GM12801 (cell line): ENCODE data around the gene GASK1A.

Experiments
- CTCF ChIP-seq: IDR thresholded peaks from one replicate; pipeline ENCODE4 v1.5.1; 2011; ENCODE audit warnings: control low read depth; ENCODE audit not compliant: insufficient read length; ENCODE audit errors: extremely low read depth

The GASK1A gene

DNA sequence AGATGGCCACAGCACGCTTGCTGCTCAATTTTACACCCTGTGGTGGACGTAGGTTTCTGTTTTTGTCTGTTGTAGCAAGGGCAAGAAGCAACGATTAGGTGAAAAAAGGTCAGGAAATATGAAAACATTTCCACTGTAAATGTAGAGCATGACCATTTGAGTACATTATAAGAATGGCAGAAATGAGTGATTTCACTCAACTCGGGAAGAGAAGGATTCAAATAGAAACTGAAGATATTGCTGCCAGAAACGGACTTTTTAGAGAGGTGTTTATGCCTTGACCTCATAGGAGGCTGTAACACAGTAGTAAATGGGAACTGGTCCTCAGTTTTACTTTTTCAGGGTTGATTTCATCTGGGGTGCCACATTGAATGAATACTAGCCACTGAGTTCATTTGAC is 33.1 kb upstream of the GASK1A start:
- no peak for TF ChIP-seq CTCF

GRCh38 chr3:42957573-42957972 is 21.5 kb upstream of the GASK1A start:
- TF ChIP-seq CTCF: no peak

DNA sequence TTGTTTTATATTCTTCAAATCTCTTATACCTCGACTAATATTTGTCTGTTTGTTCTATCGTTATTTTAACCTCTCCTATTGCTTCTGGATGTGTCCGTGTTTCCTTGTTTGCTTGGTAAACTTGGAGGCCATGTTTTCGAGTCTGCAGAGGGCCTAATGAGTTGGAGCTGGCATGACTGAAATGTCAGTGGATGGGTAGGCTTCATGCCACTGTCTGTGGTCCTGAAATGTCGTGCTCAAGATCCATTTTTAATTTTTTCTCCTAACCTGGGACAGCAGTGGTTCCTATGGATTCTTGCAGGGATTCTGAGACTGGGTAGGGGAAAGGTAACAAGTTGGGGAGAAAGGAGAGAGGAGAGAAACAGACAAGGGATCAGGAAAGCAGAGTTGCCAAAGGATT is 18.8 kb upstream of the GASK1A start:
- no peak for TF ChIP-seq CTCF

- TF ChIP-seq CTCF: no peak
These were observed 18.3 kb upstream of the GASK1A start for GRCh38 chr3:42960786-42961185.

GRCh38 chr3:42961633-42962032 is 17.5 kb upstream of the GASK1A start:
- TF ChIP-seq CTCF: no peak

DNA sequence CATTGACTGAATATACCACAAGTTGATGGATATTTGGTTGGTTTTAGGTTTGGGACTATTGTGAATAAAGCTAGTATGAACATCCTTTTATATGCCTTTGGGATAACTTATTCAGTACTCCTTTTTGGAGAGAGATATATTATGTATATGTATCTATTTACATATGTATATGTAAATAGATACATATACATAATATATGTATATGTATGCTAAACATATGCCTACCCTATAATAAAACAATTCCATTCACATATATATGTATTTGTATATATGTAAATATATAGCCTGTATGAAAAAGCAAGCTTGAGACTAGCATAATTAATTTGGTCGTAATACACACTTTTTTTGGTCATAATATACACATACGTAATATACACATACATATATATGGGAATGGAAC is 15.8 kb upstream of the GASK1A start:
- TF ChIP-seq CTCF: no peak

DNA sequence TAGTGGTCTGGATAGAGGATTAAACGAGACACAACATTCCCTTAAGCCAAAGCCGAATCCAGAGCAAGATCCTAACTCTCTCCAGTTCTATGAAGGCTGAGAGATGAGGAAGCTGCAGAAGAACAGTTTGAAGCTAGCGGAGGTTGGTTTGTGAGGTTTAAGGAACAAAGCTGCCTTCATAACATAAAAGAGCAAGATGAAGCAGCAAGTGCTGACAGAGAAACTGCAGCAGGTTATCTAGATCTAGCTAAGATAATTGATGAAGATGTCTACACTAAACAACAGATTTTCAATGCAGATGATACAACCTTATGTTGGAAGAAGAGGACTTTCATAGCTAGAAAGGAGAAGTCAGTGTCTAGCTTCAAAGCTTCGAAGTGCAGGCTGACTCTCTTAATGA is 14.8 kb upstream of the GASK1A start:
- TF ChIP-seq CTCF: no peak

DNA sequence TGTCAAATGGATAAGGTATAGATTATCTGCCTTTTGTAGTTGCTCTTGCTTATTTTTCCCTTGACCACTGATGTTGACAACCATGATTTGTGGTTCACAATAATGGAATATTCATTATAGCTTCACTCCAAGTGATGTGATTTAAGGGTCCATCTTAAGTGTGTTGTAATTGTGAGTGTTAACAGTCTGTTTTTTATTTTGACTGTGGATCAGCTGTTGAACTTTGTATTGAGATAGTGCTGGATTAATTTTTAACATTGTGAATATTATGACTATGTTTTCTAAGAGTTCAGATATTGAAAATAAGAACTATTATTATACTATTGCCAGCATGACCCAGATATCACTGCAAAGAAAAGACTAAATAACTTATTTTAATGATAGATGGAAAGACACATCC is 8.6 kb upstream of the GASK1A start:
- TF ChIP-seq CTCF: no peak
